BJ (cell line): Measurements from ENCODE around the gene MRPS34. TPM values are rescaled to one million over a fixed set of nuclear protein-coding genes. Genes with fewer than 3 reads are reported as not detected.

ENCODE experiments used
- CTCF ChIA-PET: fragments of 350-600 bp; formaldehyde crosslinking; extraction: SDS; loops from one replicate; lab custom pipeline; 2021; ENCODE audit warnings: antibody characterized with exemption, inconsistent platforms; lab: Yijun Ruan, JAX
- POLR2A ChIA-PET: fragments of 300-600 bp; sonication (Branson Sonifier 250); formaldehyde crosslinking; extraction: SDS; loops from one replicate; lab custom pipeline; 2021; ENCODE audit warnings: antibody characterized with exemption; lab: Charles Lee
- DNase-seq: peaks from one replicate; pipeline ENCODE4 v3.0.0-alpha.2; 2011; ENCODE audit warnings: low read depth
- H3K27me3 ChIP-seq: 2 replicates; pipeline ENCODE4 v1.6.0; 2011; ENCODE audit warnings: low read length; ENCODE audit not compliant: control insufficient read depth, insufficient read depth
- H3K36me3 ChIP-seq: 2 replicates; pipeline ENCODE4 v1.5.1; 2011; ENCODE audit warnings: low read length; ENCODE audit not compliant: control insufficient read depth, insufficient read depth
- H3K4me3 ChIP-seq: 2 replicates; pipeline ENCODE4 v1.5.1; 2011; ENCODE audit warnings: low read depth, mild to moderate bottlenecking, control low read depth, low read length
- CTCF ChIP-seq: IDR thresholded peaks from 2 replicates; pipeline ENCODE4 v1.5.1; 2011; ENCODE audit warnings: low read depth, mild to moderate bottlenecking, control low read depth, inconsistent platforms, low read length, moderate library complexity; ENCODE audit not compliant: insufficient read depth
- polyA plus RNA-seq: library from polyadenylated mRNA; depleted of rRNA; stranded (reverse); fragments of >200 nt; gene quantifications from 2 replicates; pipeline ENCODE4 v1.2.3, GENCODE V29; 2011

Gene MRPS34
- polyA plus RNA-seq, 1 experiment, result 69.6 TPM

DNA sequence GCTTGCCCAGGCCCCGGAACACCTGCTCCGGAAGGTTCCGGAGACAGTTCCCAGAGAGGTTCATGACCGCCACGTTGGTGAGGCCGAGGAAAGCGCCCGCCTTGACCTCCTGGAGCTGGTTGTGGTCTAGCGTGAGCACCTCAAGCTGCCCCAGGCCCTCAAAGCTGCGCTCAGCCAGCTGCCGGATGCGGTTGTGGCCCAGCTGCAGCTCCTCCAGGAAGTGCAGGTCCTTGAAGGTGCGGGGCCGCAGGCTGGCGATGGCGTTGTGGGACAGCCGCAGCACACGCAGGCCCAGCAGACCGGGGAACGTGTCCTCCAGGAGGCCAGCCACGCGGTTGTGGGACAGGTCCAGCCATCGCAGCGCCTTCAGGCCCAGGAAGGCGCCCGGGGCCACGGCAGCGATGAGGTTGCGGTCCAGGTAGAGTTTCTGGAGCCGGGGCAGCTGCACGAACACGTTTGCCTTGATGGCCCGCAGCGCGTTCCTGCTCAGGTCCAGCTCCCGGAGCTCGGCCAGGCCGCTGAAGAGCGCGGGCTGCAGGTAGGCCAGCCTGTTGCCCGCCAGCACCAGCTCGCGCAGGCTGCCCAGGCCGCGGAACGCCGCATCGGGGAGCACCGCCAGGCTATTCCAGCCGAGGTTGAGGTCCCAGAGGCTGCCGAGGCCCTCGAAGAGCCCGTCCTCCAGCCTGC is 18.5 kb upstream of the MRPS34 start:
- Histone ChIP-seq H3K4me3 (no peak overlapping the region), H3K27me3 (no peaks in the 10 kb centered on the region), H3K36me3 (peaks cover 11% of the 10 kb centered on the region)
- TF ChIP-seq CTCF, result no peak
- CTCF ChIA-PET, result interaction anchor here (1.7 kb wide), 1 partner anchor 9 kb away, joined by 3 read pairs; the partner anchor contains the start of genes NUBP2 and SPSB3
- DNase-seq, result no peak
- POLR2A ChIA-PET, result no interaction called here

DNA sequence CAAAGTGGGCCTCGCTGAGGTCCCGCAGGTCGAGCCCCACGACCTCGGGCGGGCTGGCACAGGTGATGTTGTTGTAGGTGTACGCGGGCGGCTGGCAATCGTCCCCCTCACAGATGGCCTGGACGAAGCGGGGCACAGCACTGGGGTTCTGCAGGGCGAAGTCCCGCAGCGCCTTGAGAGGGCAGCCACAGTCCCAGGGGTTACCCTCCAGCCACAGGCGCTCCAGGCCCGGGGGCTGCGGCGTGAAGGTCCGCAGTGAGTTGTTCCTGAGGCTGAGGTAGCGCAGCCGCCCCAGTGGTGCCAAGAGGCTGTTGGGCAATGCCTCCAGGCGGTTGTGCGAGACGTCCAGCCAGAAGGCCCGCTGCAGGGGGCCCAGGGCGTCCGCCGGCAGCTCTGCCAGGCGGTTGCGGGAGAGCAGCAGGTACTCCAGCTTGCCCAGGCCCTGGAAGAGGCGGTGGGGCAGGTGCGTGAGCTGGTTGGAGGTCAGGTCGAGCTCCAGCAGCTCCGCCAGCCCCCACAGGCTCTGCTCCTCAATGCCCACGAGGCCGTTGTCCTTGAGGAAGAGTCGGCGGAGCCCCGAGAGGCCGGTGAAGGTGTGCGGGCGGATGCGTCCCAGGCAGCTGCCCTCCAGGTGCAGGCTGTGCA is 17.8 kb upstream of the MRPS34 start:
- DNase-seq, result no peak
- H3K36me3 ChIP-seq, result peaks cover 13% of the 10 kb centered on the region
- no peaks in the 10 kb centered on the region for H3K27me3 ChIP-seq
- CTCF ChIA-PET, result interaction anchor here (1.7 kb wide), 1 partner anchor 8 kb away, joined by 3 read pairs; the partner anchor contains the start of genes NUBP2 and SPSB3
- POLR2A ChIA-PET, result no interaction called here
- TF ChIP-seq CTCF, result no peak
- H3K4me3 ChIP-seq, result no peak overlapping the region

DNA sequence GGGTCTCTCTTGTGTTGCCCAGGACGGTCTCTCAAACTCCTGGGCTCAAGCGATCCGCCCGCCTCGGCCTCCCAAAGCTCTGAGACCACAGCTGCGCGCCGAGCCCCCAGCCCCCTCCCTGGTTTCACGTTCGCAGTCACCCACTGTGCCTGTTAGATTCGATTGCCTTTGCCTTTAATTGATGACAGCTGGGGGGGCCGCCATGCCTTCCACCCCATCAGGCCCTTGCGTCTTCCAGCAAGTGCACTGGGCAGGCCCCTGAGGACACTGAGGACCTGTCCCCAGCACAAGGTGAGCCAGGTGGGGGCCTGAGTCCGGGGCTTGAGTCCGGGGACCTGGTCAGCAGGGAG is 17.3 kb upstream of the MRPS34 start:
- H3K27me3 ChIP-seq, result no peaks in the 10 kb centered on the region
- no peak for TF ChIP-seq CTCF
- H3K4me3 ChIP-seq, result no peak overlapping the region
- H3K36me3 ChIP-seq, result peaks cover 13% of the 10 kb centered on the region
- POLR2A ChIA-PET, result no interaction called here
- CTCF ChIA-PET, result no interaction called here
- no peak for DNase-seq

- ChIA-PET POLR2A (no interaction called here), CTCF (no interaction called here)
- H3K27me3 ChIP-seq, result no peaks in the 10 kb centered on the region
- H3K4me3 ChIP-seq, result no peak overlapping the region
- no peak for TF ChIP-seq CTCF
- H3K36me3 ChIP-seq, result peaks cover 14% of the 10 kb centered on the region
- DNase-seq, result no peak
These were observed 16.7 kb upstream of the MRPS34 start for GRCh38 chr16:1789643-1790045.

GRCh38 chr16:1788708-1789100 is 15.8 kb upstream of the MRPS34 start:
- Histone ChIP-seq H3K4me3 (no peak overlapping the region), H3K36me3 (peaks cover 14% of the 10 kb centered on the region), H3K27me3 (no peaks in the 10 kb centered on the region)
- no peak for TF ChIP-seq CTCF
- ChIA-PET CTCF (no interaction called here), POLR2A (no interaction called here)
- DNase-seq, result no peak
